Motor neuron (in vitro differentiated cells): ENCODE measurements around the gene MATR3. TPM values are rescaled to one million over a fixed set of nuclear protein-coding genes. Genes with fewer than 3 reads are reported as not detected.
"Not testable (repeated sequence)": the region's sequence is repeated elsewhere in the genome, so short reads cannot be mapped to it uniquely, and the experiment has no call there.

Source experiments
- ATAC-seq, 8 experiments: fragments of 200-7000 bp; cut with Tn5 transposase; replicated peaks in 6 of 8; 2 replicates each; pipeline ENCODE4 v1.8.0; 2021; ENCODE audit warnings: mild to moderate bottlenecking in 8 of 8, moderate library complexity in 8 of 8
- H3K27ac ChIP-seq, 2 donors: fragments of 250-450 bp; sonication (Bioruptor Pico); 2 replicates each; pipeline ENCODE4 v1.9.0; 2021; ENCODE audit warnings: antibody characterized with exemption in 2 of 2, mild to moderate bottlenecking in 2 of 2, moderate library complexity in 1 of 2
- H3K4me1 ChIP-seq, 2 donors: fragments of 250-450 bp; sonication (Bioruptor Pico); replicated peaks in 1 of 2; 2 replicates each; pipeline ENCODE4 v1.6.1; 2021; ENCODE audit warnings: antibody characterized with exemption in 2 of 2, mild to moderate bottlenecking in 2 of 2, moderate library complexity in 1 of 2
- H3K4me3 ChIP-seq, 5 donors: fragments of 250-450 bp; sonication (Bioruptor Pico); 2 replicates each; pipeline ENCODE4 v1.9.0; 2021; ENCODE audit warnings: antibody characterized with exemption in 5 of 5, mild to moderate bottlenecking in 5 of 5, moderate library complexity in 4 of 5
- WGBS, 10 experiments: fragments of 450-650 bp; shearing (Covaris generic); methylation state at CpG; one replicate each; pipeline ENCODE4 v1.0.0; 2022; 5-methylcytosine and 5-hydroxymethylcytosine counted together
- in situ Hi-C, 9 experiments: fragments of 400-800 bp; cut with MboI; loops; one replicate each; pipeline ENCODE4 v1.15.0; 2021; ENCODE audit warnings: low sequenced_read_pairs in 9 of 9, low pct_unique_long_range_greater_than_20kb in 2 of 9; ENCODE audit not compliant: unreplicated experiment in 9 of 9
- total RNA-seq, 8 experiments: library from RNA; unstranded; fragments of 300-600 nt; gene quantifications; 2 replicates each; pipeline versions ENCODE4 v1.2.3 to v1.2.4, GENCODE V29; 2022

The MATR3 gene
- total RNA-seq, 8 experiments from 2014 or later, result 180 to 596 (median 433) TPM

DNA sequence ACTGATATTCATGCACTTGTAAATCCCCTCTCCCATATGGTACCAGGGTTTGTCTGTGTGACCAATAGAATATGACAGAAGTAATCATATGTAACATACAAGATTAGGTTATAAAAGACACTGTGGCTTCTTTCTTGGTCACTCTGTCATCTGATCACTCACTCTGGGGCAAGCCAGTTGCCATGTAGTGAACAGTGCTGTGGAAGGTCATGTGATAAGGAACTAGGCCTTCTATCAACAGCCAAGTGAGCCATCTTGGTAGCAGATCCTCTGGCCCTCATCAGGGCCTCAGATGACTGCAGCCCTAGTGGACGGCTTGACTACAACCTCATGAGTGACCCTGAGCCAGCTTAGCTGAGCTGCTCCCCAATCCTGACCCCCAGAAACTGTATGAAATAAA lies 30.0 kb upstream of the MATR3 start:
- WGBS, 10 experiments, result 86 to 100% (median 100%) methylated on average over 1 of the region's 1 CpG; no CpG with 5 or more reads in 7 of the 10 experiments
- in situ Hi-C loops, result loop anchor here in 5 of 9 experiments (25.0 kb wide), 4 partner anchors 326 to 676 kb away; partner anchors contain the start of gene HSPA9 (in 2 of the 5)
- Histone ChIP-seq H3K4me3 (no peak overlapping the region), H3K4me1 (peaks cover 17 to 18% of the 10 kb centered on the region in 2 donors), H3K27ac (no peak overlapping the region)
- ATAC-seq, result no peak

DNA sequence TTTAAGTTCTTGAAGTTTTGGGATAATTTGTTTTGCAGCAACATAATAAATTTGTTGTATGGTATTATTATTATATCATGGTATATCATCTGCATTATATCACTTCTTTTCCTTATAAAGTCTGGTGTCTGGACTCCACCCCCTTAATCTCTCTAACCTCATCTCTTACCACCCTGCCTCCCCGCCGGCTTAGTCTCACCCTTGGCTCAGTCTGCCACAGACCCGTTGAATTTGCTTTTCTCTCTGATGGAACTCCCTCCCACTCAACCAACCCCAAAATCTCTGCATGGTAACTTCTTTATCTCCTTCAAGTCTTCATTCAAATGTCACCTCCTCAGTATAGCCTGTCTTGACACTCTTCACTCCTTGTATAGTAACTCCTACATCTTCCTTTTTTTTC lies 29.6 kb upstream of the MATR3 start:
- WGBS, 10 experiments, result 75 to 100% (median 100%) methylated on average over 1 to 3 of the region's 3 CpGs; no CpG with 5 or more reads in 1 of the 10 experiments
- H3K4me3 ChIP-seq, result no peak overlapping the region
- no peak for ATAC-seq
- in situ Hi-C loops, result loop anchor here in 5 of 9 experiments (25.0 kb wide), 4 partner anchors 327 to 677 kb away; partner anchors contain the start of gene HSPA9 (in 2 of the 5)
- H3K4me1 ChIP-seq, result peaks cover 17 to 18% of the 10 kb centered on the region in 2 donors
- no peak overlapping the region for H3K27ac ChIP-seq

DNA sequence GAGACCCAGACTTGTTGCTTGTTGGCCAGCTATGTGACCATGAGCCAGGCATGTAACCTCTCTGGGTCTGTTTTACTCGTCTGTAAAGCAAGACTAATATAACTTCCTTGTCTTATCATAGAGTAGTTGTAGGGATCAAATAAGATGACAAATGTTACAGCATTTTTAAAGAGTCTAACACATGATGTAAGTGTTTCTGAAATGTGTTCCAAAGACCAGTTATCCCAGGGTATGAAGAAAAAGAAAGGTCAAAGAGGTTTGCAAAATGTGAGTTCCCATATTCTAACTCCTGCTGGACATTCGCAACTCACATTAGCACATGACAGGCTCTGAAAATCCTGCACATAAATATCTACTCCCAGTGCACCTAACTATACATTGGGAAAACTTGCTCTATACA lies 28.5 kb upstream of the MATR3 start:
- Histone ChIP-seq H3K4me1 (peaks cover 17 to 18% of the 10 kb centered on the region in 2 donors), H3K4me3 (no peak overlapping the region), H3K27ac (no peak overlapping the region)
- no peak for ATAC-seq
- in situ Hi-C loops, result loop anchor here in 5 of 9 experiments (25.0 kb wide), 4 partner anchors 328 to 678 kb away; partner anchors contain the start of gene HSPA9 (in 2 of the 5)
- WGBS, 10 experiments, result 13 to 100% (median 65%) methylated on average over 1 to 2 of the region's 2 CpGs

GRCh38 chr5:139266236-139266635 lies 27.3 kb upstream of the MATR3 start:
- no peak overlapping the region for H3K27ac ChIP-seq
- no peak for ATAC-seq
- 84 to 96% (median 90%) methylated on average over 4 to 11 of the region's 11 CpGs; no CpG with 5 or more reads in 1 of the 10 experiments for WGBS, 10 experiments
- in situ Hi-C loops, result loop anchor here in 5 of 9 experiments (25.0 kb wide), 4 partner anchors 329 to 679 kb away; partner anchors contain the start of gene HSPA9 (in 2 of the 5)
- peaks cover 17 to 18% of the 10 kb centered on the region in 2 donors for H3K4me1 ChIP-seq
- H3K4me3 ChIP-seq, result no peak overlapping the region

GRCh38 chr5:139267481-139267880 lies 26.1 kb upstream of the MATR3 start:
- whole genome bisulfite sequencing, 10 experiments, result 71 to 100% (median 88%) methylated on average over 1 to 2 of the region's 2 CpGs; no CpG with 5 or more reads in 1 of the 10 experiments
- H3K27ac ChIP-seq, result no peak overlapping the region
- in situ Hi-C loops, result loop anchor here in 5 of 9 experiments (25.0 kb wide), 4 partner anchors 330 to 680 kb away; partner anchors contain the start of gene HSPA9 (in 2 of the 5)

DNA sequence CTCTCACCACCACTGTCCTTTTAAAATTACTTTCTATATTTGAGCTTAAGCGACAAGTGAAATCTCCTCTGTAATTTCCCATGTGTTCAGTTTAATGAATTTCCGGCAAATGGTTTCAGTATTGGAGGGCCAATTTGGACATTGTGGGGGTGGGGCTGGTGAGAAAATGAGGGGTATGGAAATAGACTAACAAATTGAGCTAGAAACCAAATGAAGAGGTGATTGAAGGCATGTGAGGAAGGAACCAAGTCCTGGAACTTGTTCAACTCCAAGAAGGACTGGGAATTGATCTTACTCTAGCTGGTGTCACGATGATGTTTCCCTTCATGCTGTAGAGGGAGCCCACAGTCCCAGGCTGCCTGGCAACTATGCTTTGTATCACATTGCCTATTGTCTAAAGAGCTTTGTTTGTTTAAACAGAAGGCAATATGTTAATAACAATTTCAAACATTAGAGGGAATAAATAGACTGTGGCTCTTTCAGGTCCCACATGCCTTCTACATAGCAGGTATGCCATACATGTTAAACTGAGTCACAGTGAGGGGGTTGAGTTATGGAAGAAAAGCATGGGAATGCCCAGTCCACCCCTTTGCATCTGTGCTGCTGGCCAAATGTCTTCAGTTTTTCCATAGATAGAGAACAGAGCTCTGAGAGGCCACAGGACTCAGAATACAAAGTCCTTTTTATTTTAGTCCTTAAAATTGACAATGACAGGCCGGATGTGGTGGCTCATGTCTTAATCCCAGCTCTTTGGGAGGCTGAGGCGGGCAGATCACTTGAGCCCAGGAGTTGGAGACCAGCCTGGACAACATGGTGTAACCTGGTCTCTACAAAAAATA lies 25.0 kb upstream of the MATR3 start:
- H3K27ac ChIP-seq, result no peak overlapping the region
- ATAC-seq, result no peak
- 65 to 100% (median 92%) methylated on average over 1 to 4 of the region's 5 CpGs for WGBS, 10 experiments
- no peak overlapping the region for H3K4me3 ChIP-seq
- in situ Hi-C loops, result loop anchor here in 5 of 9 experiments (25.0 kb wide), 4 partner anchors 331 to 681 kb away; partner anchors contain the start of gene HSPA9 (in 2 of the 5)
- H3K4me1 ChIP-seq, result peaks cover 13 to 19% of the 10 kb centered on the region in 2 donors

More at GRCh38 chr5:139267481-139267880, 26.1 kb upstream of the MATR3 start:
- Histone ChIP-seq H3K4me3 (no peak overlapping the region), H3K4me1 (peaks cover 12 to 16% of the 10 kb centered on the region in 2 donors)
- ATAC-seq, result no peak

GRCh38 chr5:139270718-139271117 lies 22.8 kb upstream of the MATR3 start:
- H3K4me1 ChIP-seq, result peaks cover 25 to 28% of the 10 kb centered on the region in 2 donors
- not testable (repeated sequence) for ATAC-seq, H3K4me3 ChIP-seq, H3K27ac ChIP-seq
- in situ Hi-C loops, result loop anchor here in 5 of 9 experiments (25.0 kb wide), 4 partner anchors 333 to 683 kb away; partner anchors contain the start of gene HSPA9 (in 2 of the 5)
- WGBS, 10 experiments, result 90 to 100% (median 92%) methylated on average over 2 of the region's 2 CpGs; no CpG with 5 or more reads in 6 of the 10 experiments

GRCh38 chr5:139271201-139272027 lies 22.1 kb upstream of the MATR3 start:
- H3K4me1 ChIP-seq, result peaks cover 25 to 28% of the 10 kb centered on the region in 2 donors
- WGBS, 10 experiments, result 4 to 100% (median 83%) methylated on average over 1 to 4 of the region's 4 CpGs
- in situ Hi-C loops, result loop anchor here in 5 of 9 experiments (25.0 kb wide), 4 partner anchors 334 to 684 kb away; partner anchors contain the start of gene HSPA9 (in 2 of the 5)
- no peak for ATAC-seq
- H3K27ac ChIP-seq, result no peak overlapping the region
- no peak overlapping the region for H3K4me3 ChIP-seq

- in situ Hi-C loops, result loop anchor here in 5 of 9 experiments (25.0 kb wide), 4 partner anchors 335 to 685 kb away; partner anchors contain the start of gene HSPA9 (in 2 of the 5)
- peak overlapping the region; percentile 21 to 53 for H3K27ac ChIP-seq
- ATAC-seq, result peak in 2 of 8 experiments; percentile 8 to 23
- peak overlapping the region in 1 of 5 donors; percentile 39 for H3K4me3 ChIP-seq
- WGBS, 10 experiments, result 59 to 93% (median 73%) methylated on average over 2 to 5 of the region's 6 CpGs; no CpG with 5 or more reads in 3 of the 10 experiments
- H3K4me1 ChIP-seq, result peaks cover 25 to 28% of the 10 kb centered on the region in 2 donors
Observed at GRCh38 chr5:139272471-139273321, 20.8 kb upstream of the MATR3 start.

DNA sequence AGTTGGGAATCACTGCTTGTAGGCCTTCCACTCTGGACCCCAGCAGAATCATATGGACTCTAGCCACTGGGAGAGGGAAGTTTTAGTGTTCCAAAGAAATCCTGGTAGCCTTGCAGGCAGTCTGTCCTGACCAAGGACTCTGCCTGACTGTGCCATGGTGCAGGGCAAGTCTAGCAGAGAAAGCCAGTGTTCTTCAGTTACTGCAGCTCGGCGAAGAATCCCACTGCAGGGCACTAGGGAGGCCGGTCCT lies 20.3 kb upstream of the MATR3 start:
- Histone ChIP-seq H3K4me1 (peaks cover 25 to 28% of the 10 kb centered on the region in 2 donors), H3K4me3 (peak overlapping the region; percentile 25 to 39 (median 32)), H3K27ac (peak overlapping the region in 1 of 2 donors; percentile 53)
- in situ Hi-C loops, result loop anchor here in 5 of 9 experiments (25.0 kb wide), 4 partner anchors 336 to 686 kb away; partner anchors contain the start of gene HSPA9 (in 2 of the 5)
- WGBS, 10 experiments, result 0 to 13% (median 0%) methylated on average over 1 to 3 of the region's 3 CpGs; no CpG with 5 or more reads in 6 of the 10 experiments
- peak in 7 of 8 experiments; percentile 15 to 63 (median 57) for ATAC-seq

- Histone ChIP-seq H3K4me1 (peaks cover 25 to 28% of the 10 kb centered on the region in 2 donors), H3K27ac (peak overlapping the region; percentile 47 to 53), H3K4me3 (peak overlapping the region; percentile 25 to 39 (median 32))
- peak; percentile 86 to 95 (median 90) for ATAC-seq
- in situ Hi-C loops, result loop anchor here in 5 of 9 experiments (25.0 kb wide), 4 partner anchors 336 to 686 kb away; partner anchors contain the start of gene HSPA9 (in 2 of the 5)
- 0 to 17% (median 2%) methylated on average over 1 to 18 of the region's 47 CpGs; no CpG with 5 or more reads in 2 of the 10 experiments for WGBS, 10 experiments
Observed at GRCh38 chr5:139273572-139274289, 19.8 kb upstream of the MATR3 start.
